OCI-LY7 (cell line): ENCODE data around the gene SLC17A1. TPM values are rescaled to one million over a fixed set of nuclear protein-coding genes. Genes with fewer than 3 reads are reported as not detected.
"Not testable (repeated sequence)": the region's sequence is repeated elsewhere in the genome, so short reads cannot be mapped to it uniquely, and the experiment has no call there.

Source experiments
- BruUV-seq: library from RNA; stranded (reverse); fragments of 400-500 nt; replicated peaks from 2 replicates; lab custom pipeline; 2021; lab: Mats Ljungman, UMichigan
- CTCF ChIA-PET: fragments of 300-600 bp; sonication (Branson Sonifier 250); formaldehyde crosslinking; loops from one replicate; lab custom pipeline; 2022; ENCODE audit warnings: antibody characterized with exemption; ENCODE audit not compliant: unreplicated experiment; lab: Charles Lee
- POLR2A ChIA-PET: fragments of 300-600 bp; sonication (Branson Sonifier 250); formaldehyde crosslinking; loops from one replicate; lab custom pipeline; 2022; ENCODE audit warnings: antibody characterized with exemption; lab: Charles Lee
- DNase-seq: peaks from one replicate; pipeline ENCODE4 v3.0.0-alpha.2; 2015; ENCODE audit warnings: low spot score
- H2AFZ ChIP-seq: fragments of 200-600 bp; sonication (generic), shearing (Covaris generic); 2 replicates; pipeline ENCODE4 v1.6.1; 2014; ENCODE audit warnings: mild to moderate bottlenecking, antibody characterized with exemption, low read length, moderate library complexity
- H3K27ac ChIP-seq: fragments of 200-600 bp; sonication (generic); 2 replicates; pipeline ENCODE4 v1.5.1; 2014; ENCODE audit warnings: mixed run types, low read depth, mild to moderate bottlenecking, moderate library complexity, low read length, inconsistent platforms; ENCODE audit not compliant: poor library complexity, severe bottlenecking
- H3K36me3 ChIP-seq: fragments of 200-600 bp; sonication (generic); 2 replicates; pipeline ENCODE4 v1.6.1; 2014; ENCODE audit warnings: mild to moderate bottlenecking, antibody characterized with exemption, low read length, moderate library complexity, mixed read lengths; ENCODE audit not compliant: insufficient read depth
- H3K4me1 ChIP-seq: fragments of 200-600 bp; sonication (generic); 2 replicates; pipeline ENCODE4 v1.5.1; 2014; ENCODE audit warnings: mild to moderate bottlenecking, low read length; ENCODE audit not compliant: insufficient read depth, poor library complexity, severe bottlenecking
- H3K4me2 ChIP-seq: fragments of 200-600 bp; sonication (generic); 2 replicates; pipeline ENCODE4 v1.6.1; 2014; ENCODE audit warnings: mild to moderate bottlenecking, low read length
- H3K4me3 ChIP-seq: fragments of 200-600 bp; sonication (generic); 2 replicates; pipeline ENCODE4 v1.5.1; 2014; ENCODE audit warnings: mild to moderate bottlenecking, low read depth, low read length; ENCODE audit not compliant: poor library complexity, severe bottlenecking
- H3K79me2 ChIP-seq: fragments of 200-600 bp; sonication (generic); 2 replicates; pipeline ENCODE4 v1.6.1; 2016; ENCODE audit warnings: low read depth, mild to moderate bottlenecking, low read length, moderate library complexity, mixed read lengths; ENCODE audit not compliant: insufficient read depth
- H3K9me2 ChIP-seq: fragments of 200-600 bp; sonication (generic); 2 replicates; pipeline ENCODE4 v1.6.1; 2016; ENCODE audit warnings: mild to moderate bottlenecking, low read length, mixed read lengths; ENCODE audit not compliant: insufficient read depth
- H3K9me3 ChIP-seq: fragments of 200-600 bp; sonication (generic); 2 replicates; pipeline ENCODE4 v1.6.1; 2014; ENCODE audit warnings: mild to moderate bottlenecking, mixed run types, low read length, mixed read lengths
- H4K20me1 ChIP-seq: fragments of 200-600 bp; sonication (generic); 2 replicates; pipeline ENCODE4 v1.6.1; 2014; ENCODE audit warnings: mild to moderate bottlenecking, antibody characterized with exemption, low read length, moderate library complexity, mixed read lengths; ENCODE audit not compliant: insufficient read depth
- CTCF ChIP-seq: fragments of 200-600 bp; sonication (generic); conservative IDR thresholded peaks from 2 replicates; pipeline ENCODE4 v1.5.1; 2014; ENCODE audit warnings: mild to moderate bottlenecking, antibody characterized with exemption, low read length, moderate library complexity, mixed read lengths
- EZH2phosphoT487 ChIP-seq: fragments of 200-600 bp; sonication (generic); IDR thresholded peaks from 2 replicates; pipeline ENCODE4 v1.6.1; 2018; ENCODE audit warnings: low read depth, borderline replicate concordance, mild to moderate bottlenecking, mixed run types, antibody characterized with exemption, low read length, moderate library complexity, mixed read lengths
- intact Hi-C: fragments of 100-400 bp; cut with micrococcal nuclease; formaldehyde crosslinking; loops from one replicate; pipeline ENCODE4 v1.10.0; 2022; ENCODE audit not compliant: unreplicated experiment
- total RNA-seq, 2 experiments: library from RNA; depleted of rRNA in 1 of 2; stranded (reverse); fragments of >200 nt in 1 of 2; shearing (Covaris generic) in 1 of 2; gene quantifications; 2 replicates each; pipeline ENCODE4 v1.2.3, GENCODE V29; 2014 to 2022

Gene SLC17A1
- total RNA-seq, 2 experiments from 2014 or later: not detected

- no peak overlapping the region for H2AFZ ChIP-seq
- no peak for DNase-seq
- H3K36me3 ChIP-seq: no peaks in the 10 kb centered on the region
- no peaks in the 10 kb centered on the region for H4K20me1 ChIP-seq
- no peak overlapping the region for H3K27ac ChIP-seq
- no peak for TF ChIP-seq CTCF
- TF ChIP-seq EZH2phosphoT487: no peak
- H3K4me3 ChIP-seq: no peak overlapping the region
- intact Hi-C loops: no loop called here
- no peaks in the 10 kb centered on the region for H3K79me2 ChIP-seq
- no peaks in the 10 kb centered on the region for H3K4me1 ChIP-seq
- no TSS peak for BruUV-seq
- ChIA-PET CTCF (no interaction called here), POLR2A (interaction anchor here (0.7 kb wide), 2 partner anchors 24 to 214 kb away, joined by 3 to 4 read pairs; no protein-coding TSS in a partner anchor)
- no peak overlapping the region for H3K4me2 ChIP-seq
- no peaks in the 10 kb centered on the region for H3K9me3 ChIP-seq
- H3K9me2 ChIP-seq: no peaks in the 10 kb centered on the region
Observed at GRCh38 chr6:25753079-25753478, 78.8 kb downstream of the SLC17A1 start.

- ChIA-PET CTCF (no interaction called here), POLR2A (no interaction called here)
- Histone ChIP-seq H3K79me2 (no peaks in the 10 kb centered on the region), H3K4me2 (no peak overlapping the region), H4K20me1 (no peaks in the 10 kb centered on the region), H2AFZ (no peak overlapping the region), H3K27ac (no peak overlapping the region), H3K36me3 (no peaks in the 10 kb centered on the region), H3K4me3 (no peak overlapping the region), H3K9me3 (no peaks in the 10 kb centered on the region), H3K9me2 (no peaks in the 10 kb centered on the region), H3K4me1 (no peaks in the 10 kb centered on the region)
- TF ChIP-seq CTCF (no peak), EZH2phosphoT487 (no peak)
- no TSS peak for BruUV-seq
- no peak for DNase-seq
- intact Hi-C loops: no loop called here
Observed at GRCh38 chr6:25750906-25751305, 80.9 kb downstream of the SLC17A1 start.

- no peak overlapping the region for H3K4me3 ChIP-seq
- no TSS peak for BruUV-seq
- H4K20me1 ChIP-seq: no peaks in the 10 kb centered on the region
- H3K36me3 ChIP-seq: no peaks in the 10 kb centered on the region
- ChIA-PET POLR2A (interaction anchor here (0.7 kb wide), 1 partner anchor 107 kb away, joined by 3 read pairs; no protein-coding TSS in a partner anchor), CTCF (no interaction called here)
- intact Hi-C loops: no loop called here
- H3K9me3 ChIP-seq: no peaks in the 10 kb centered on the region
- H3K79me2 ChIP-seq: no peaks in the 10 kb centered on the region
- no peaks in the 10 kb centered on the region for H3K9me2 ChIP-seq
- no peak overlapping the region for H3K4me2 ChIP-seq
- no peak for TF ChIP-seq EZH2phosphoT487
- no peak for TF ChIP-seq CTCF
- no peaks in the 10 kb centered on the region for H3K4me1 ChIP-seq
- H2AFZ ChIP-seq: no peak overlapping the region
- no peak overlapping the region for H3K27ac ChIP-seq
- DNase-seq: no peak
Observed at GRCh38 chr6:25749837-25750236, 82.0 kb downstream of the SLC17A1 start.

- POLR2A ChIA-PET, DNase-seq, CTCF ChIA-PET, BruUV-seq, H3K4me1 ChIP-seq, H3K27ac ChIP-seq, H3K79me2 ChIP-seq, H3K9me2 ChIP-seq, H3K9me3 ChIP-seq, H3K36me3 ChIP-seq, H4K20me1 ChIP-seq, H2AFZ ChIP-seq, H3K4me3 ChIP-seq, intact Hi-C loops, H3K4me2 ChIP-seq: not testable (repeated sequence)
Observed at GRCh38 chr6:25748601-25749517, 83.0 kb downstream of the SLC17A1 start.
